ENCODE data around the gene WDR82.

DNA sequence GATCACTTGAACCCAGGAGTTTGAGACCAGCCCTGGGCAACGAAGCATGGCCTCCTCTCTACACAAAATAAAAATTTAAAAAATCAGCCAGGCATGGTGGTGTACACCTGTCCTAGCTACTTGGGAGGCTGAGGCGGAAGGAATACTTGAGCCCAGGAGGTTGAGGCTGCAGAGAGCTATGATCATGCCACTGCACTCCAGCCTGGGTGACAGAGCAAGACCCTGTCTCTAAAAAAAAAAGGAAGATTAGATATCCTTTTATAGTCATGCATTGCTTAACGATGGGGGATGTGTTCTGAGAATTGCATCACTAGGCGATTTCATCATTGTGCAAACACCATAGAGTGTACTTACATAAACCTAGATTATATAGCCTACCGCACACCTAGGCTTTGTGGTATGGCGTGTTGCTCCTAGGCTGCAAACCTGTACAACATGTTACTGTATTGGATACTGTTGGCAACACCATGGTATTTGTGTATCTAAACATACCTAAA lies 67.9 kb downstream of the WDR82 start:
- TF ChIP-seq, protein P1, sequence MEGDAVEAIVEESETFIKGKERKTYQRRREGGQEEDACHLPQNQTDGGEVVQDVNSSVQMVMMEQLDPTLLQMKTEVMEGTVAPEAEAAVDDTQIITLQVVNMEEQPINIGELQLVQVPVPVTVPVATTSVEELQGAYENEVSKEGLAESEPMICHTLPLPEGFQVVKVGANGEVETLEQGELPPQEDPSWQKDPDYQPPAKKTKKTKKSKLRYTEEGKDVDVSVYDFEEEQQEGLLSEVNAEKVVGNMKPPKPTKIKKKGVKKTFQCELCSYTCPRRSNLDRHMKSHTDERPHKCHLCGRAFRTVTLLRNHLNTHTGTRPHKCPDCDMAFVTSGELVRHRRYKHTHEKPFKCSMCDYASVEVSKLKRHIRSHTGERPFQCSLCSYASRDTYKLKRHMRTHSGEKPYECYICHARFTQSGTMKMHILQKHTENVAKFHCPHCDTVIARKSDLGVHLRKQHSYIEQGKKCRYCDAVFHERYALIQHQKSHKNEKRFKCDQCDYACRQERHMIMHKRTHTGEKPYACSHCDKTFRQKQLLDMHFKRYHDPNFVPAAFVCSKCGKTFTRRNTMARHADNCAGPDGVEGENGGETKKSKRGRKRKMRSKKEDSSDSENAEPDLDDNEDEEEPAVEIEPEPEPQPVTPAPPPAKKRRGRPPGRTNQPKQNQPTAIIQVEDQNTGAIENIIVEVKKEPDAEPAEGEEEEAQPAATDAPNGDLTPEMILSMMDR (conservative IDR thresholded peaks at IDR 0.05 in 1 of 2, IDR thresholded peaks at IDR 0.05 in 1 of 2; ENCODE audit: low read depth in 1 of 2, low read length in 2 of 2), result no peak
- TF ChIP-seq EZH2 (IDR thresholded peaks at IDR 0.05; ENCODE audit: low read length, missing control alignments), result no peak

All from fibroblast of lung (primary cell).